ENCODE measurements around the gene DNER.

The DNER gene

DNA sequence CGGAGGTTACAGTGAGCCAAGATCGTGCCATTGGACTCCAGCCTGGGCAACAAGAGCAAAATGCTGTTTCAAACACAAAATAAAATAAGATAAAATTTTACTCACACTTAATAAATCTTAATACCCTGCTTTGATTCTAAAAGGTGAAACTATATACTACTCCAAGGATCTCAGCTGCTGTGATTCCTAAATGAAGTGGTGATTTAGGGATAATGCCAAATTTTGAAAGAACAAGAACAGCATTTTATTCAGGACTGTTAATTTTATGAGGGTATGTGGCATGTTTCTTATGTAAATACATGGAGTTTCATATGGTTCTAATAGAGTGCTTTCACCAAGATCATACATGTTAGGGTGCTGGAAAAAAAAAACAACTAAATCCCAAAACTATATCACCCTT, 243.6 kb downstream of the DNER start:
- no CpG with 5 or more reads among the region's 2 CpGs for WGBS (ENCODE audit: insufficient coverage, insufficient read length)
- Histone ChIP-seq H3K27ac (ENCODE audit: low read length) (no peak overlapping the region), H3K4me3 (ENCODE audit: low read length) (no peak overlapping the region), H3K9me3 (ENCODE audit: control insufficient read depth, insufficient read depth, low read length) (no peaks in the 10 kb centered on the region), H3K27me3 (ENCODE audit: control insufficient read depth, insufficient read depth, low read length) (no peaks in the 10 kb centered on the region), H3K36me3 (ENCODE audit: control insufficient read depth, insufficient read depth, low read length) (no peaks in the 10 kb centered on the region), H3K4me1 (ENCODE audit: control insufficient read depth, insufficient read depth, low read length) (no peaks in the 10 kb centered on the region)
- no peak for DNase-seq (ENCODE audit: low read depth, low spot score)

DNA sequence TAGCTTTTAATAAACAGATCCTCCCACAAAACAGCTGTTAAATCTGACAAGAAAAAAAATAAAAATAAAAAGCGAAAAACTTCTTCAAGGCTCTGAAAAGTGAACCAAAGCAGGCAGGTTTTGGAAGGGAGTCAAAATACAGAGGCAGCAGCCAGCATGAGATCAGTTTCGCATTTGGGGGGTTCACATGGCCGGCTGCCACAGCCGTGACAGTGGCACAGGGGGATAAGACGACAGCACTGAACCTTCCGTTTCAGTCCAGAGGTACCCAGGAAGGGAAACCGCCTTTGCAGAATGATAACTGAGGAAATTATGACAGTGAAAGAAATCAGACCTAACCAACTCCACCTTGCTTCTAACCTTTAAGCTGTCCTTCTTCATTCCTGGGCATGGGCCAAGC, 246.6 kb downstream of the DNER start:
- WGBS (ENCODE audit: insufficient coverage, insufficient read length) = no CpG with 5 or more reads among the region's 7 CpGs
- no peaks in the 10 kb centered on the region for H3K9me3 ChIP-seq (ENCODE audit: control insufficient read depth, insufficient read depth, low read length)
- DNase-seq (ENCODE audit: low read depth, low spot score) = no peak
- H3K27me3 ChIP-seq (ENCODE audit: control insufficient read depth, insufficient read depth, low read length) = no peaks in the 10 kb centered on the region
- H3K27ac ChIP-seq (ENCODE audit: low read length) = no peak overlapping the region
- H3K36me3 ChIP-seq (ENCODE audit: control insufficient read depth, insufficient read depth, low read length) = no peaks in the 10 kb centered on the region
- no peaks in the 10 kb centered on the region for H3K4me1 ChIP-seq (ENCODE audit: control insufficient read depth, insufficient read depth, low read length)
- no peak overlapping the region for H3K4me3 ChIP-seq (ENCODE audit: low read length)

DNA sequence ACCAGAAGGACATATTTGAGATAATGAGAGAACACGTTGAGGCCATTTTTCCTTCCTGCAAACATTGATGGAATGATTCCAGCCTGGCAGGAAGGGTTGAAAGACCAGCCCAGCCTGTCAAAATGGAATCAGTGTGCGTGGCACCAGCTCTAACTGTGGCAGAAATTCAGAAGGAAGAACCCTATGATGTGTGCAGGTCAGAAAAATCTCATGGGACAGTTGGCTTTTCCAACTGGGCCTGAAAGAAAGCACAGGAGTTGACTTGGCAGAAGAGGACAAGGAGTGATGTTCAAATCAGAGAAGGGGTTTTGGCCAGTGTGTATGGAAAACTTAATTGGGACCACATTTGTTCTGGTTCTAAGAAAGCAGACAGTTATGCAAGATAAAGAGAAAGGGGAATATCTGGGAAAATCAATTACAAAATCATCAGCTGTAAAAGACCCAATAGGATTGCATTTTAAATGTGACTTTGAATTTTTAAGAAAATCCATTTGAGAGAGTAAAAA, 250.5 kb downstream of the DNER start:
- Histone ChIP-seq H3K4me1 (ENCODE audit: control insufficient read depth, insufficient read depth, low read length) (no peaks in the 10 kb centered on the region), H3K4me3 (ENCODE audit: low read length) (no peak overlapping the region), H3K9me3 (ENCODE audit: control insufficient read depth, insufficient read depth, low read length) (no peaks in the 10 kb centered on the region), H3K27ac (ENCODE audit: low read length) (no peak overlapping the region), H3K27me3 (ENCODE audit: control insufficient read depth, insufficient read depth, low read length) (no peaks in the 10 kb centered on the region), H3K36me3 (ENCODE audit: control insufficient read depth, insufficient read depth, low read length) (no peaks in the 10 kb centered on the region)
- no CpG with 5 or more reads among the region's 2 CpGs for whole genome bisulfite sequencing (ENCODE audit: insufficient coverage, insufficient read length)
- DNase-seq (ENCODE audit: low read depth, low spot score) = no peak

DNA sequence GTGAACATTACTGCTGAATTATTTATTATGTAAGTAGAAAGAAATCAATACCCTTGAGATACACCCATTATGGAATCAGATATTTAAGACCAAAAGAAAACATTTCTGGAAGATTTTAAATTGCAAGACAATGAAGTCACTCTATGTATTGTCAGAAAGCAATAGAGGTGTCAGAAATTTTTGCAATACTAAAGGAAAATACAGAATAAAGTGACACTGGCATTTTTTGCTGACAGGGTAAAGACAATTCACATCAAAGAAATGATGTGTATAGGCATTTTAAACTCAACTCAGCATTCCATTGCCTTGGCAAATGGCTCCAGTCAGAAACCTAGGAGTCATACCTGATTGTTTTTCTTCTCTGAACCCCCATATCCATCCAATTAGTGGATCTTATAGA, 252.2 kb downstream of the DNER start:
- Histone ChIP-seq H3K36me3 (ENCODE audit: control insufficient read depth, insufficient read depth, low read length) (no peaks in the 10 kb centered on the region), H3K9me3 (ENCODE audit: control insufficient read depth, insufficient read depth, low read length) (no peaks in the 10 kb centered on the region), H3K27me3 (ENCODE audit: control insufficient read depth, insufficient read depth, low read length) (no peaks in the 10 kb centered on the region), H3K4me3 (ENCODE audit: low read length) (no peak overlapping the region), H3K4me1 (ENCODE audit: control insufficient read depth, insufficient read depth, low read length) (no peaks in the 10 kb centered on the region), H3K27ac (ENCODE audit: low read length) (no peak overlapping the region)
- no peak for DNase-seq (ENCODE audit: low read depth, low spot score)

DNA sequence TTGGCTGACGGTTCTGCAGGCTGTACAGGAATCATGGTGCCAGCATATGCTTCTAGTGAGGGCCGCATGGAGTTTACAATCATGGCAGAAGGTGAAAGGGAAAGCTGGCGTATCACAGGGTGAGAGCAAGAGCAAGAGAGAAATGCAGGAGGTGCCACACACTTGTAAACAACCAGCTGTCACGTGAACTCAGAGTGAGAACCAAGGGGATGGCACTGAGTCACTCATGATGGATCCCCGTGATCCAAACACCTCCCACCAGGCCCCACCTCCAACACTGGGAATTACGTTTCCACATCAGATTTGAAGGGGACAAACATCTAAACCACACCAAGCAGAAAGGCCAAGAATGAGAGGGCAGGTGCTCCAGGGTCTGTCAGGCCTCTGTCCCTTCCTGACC, 258.3 kb downstream of the DNER start:
- WGBS (ENCODE audit: insufficient coverage, insufficient read length) = no CpG with 5 or more reads among the region's 6 CpGs
- no peak for DNase-seq (ENCODE audit: low read depth, low spot score)
- H3K27ac ChIP-seq (ENCODE audit: low read length) = no peak overlapping the region
- no peaks in the 10 kb centered on the region for H3K36me3 ChIP-seq (ENCODE audit: control insufficient read depth, insufficient read depth, low read length)
- no peak overlapping the region for H3K4me3 ChIP-seq (ENCODE audit: low read length)
- H3K27me3 ChIP-seq (ENCODE audit: control insufficient read depth, insufficient read depth, low read length) = no peaks in the 10 kb centered on the region
- no peaks in the 10 kb centered on the region for H3K4me1 ChIP-seq (ENCODE audit: control insufficient read depth, insufficient read depth, low read length)
- no peaks in the 10 kb centered on the region for H3K9me3 ChIP-seq (ENCODE audit: control insufficient read depth, insufficient read depth, low read length)

DNA sequence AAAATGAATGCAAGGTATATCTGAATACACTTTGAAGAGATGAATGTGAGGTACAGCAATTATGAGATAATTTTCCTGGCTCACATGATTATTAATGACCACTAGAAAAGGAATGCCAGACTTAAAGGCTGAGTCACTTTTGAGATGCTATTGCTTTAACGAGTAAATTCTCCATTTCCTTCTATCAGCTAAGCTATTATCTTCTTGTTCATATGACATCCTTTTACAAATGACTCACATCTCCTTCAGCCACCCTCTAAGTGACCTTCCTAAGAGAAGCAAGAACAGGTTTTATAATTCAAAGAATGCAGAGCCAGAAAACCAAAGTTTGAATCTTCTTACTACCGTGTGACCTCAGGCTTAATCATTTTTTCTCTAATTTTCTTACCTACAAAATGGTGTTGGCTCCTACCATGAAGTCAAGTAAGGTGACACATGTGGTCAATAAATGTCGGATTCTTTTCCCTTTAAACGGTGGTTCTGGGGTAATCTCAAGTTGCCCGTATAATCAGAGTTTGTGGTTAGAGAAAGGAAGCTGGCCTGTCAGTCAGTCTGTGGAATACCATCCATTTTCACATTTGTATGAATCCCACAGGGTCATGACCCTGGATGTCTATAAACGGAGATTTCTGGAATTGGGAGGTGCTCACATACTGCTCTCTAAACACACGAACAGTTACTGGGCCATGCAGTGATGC, 259.3 kb downstream of the DNER start:
- Histone ChIP-seq H3K27ac (ENCODE audit: low read length) (no peak overlapping the region), H3K27me3 (ENCODE audit: control insufficient read depth, insufficient read depth, low read length) (no peaks in the 10 kb centered on the region), H3K9me3 (ENCODE audit: control insufficient read depth, insufficient read depth, low read length) (no peaks in the 10 kb centered on the region), H3K4me3 (ENCODE audit: low read length) (no peak overlapping the region), H3K36me3 (ENCODE audit: control insufficient read depth, insufficient read depth, low read length) (no peaks in the 10 kb centered on the region), H3K4me1 (ENCODE audit: control insufficient read depth, insufficient read depth, low read length) (no peaks in the 10 kb centered on the region)
- whole genome bisulfite sequencing (ENCODE audit: insufficient coverage, insufficient read length) = no CpG with 5 or more reads among the region's 7 CpGs
- no peak for DNase-seq (ENCODE audit: low read depth, low spot score)

DNA sequence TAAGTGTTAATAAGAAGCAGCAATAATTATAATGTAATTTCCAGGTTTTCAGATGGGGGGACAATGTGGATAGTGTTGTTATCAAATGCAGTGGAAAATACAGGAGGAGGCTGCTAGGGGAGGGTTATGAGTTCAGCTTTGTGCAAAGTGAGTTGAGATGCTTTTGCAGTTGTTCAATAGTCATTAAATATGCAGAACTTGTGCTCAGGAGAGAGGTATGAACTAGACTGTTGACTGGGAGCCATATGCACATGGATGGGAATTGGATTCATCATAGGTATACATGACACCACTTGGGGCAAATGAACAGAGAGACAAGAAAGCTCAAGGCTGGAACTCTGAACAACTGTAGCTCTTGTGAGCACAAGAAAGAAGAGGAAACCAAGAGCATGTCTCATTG, 261.1 kb downstream of the DNER start:
- no peak for DNase-seq (ENCODE audit: low read depth, low spot score)

DNA sequence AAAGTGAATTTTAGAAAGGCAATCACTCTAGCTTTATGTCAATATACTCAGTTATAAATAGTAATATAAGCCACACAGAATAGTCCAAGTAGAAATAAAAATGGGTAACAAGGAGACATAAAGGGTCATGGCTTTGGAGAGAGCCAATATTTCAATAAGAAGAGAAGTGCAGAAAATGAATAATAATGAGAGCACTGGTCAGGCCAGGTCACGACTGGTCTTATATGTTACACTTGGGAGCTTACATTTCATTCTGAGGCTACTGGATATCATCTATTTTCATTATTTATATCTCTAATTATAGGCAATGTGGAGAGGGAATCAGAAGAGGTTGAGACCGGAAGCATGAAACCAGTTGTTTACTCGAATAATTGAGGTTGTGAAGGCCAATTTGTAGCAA, 262.5 kb downstream of the DNER start:
- no peak overlapping the region for H3K4me3 ChIP-seq (ENCODE audit: low read length)
- no peaks in the 10 kb centered on the region for H3K36me3 ChIP-seq (ENCODE audit: control insufficient read depth, insufficient read depth, low read length)
- no peak overlapping the region for H3K27ac ChIP-seq (ENCODE audit: low read length)
- WGBS (ENCODE audit: insufficient coverage, insufficient read length) = no CpG with 5 or more reads among the region's 3 CpGs
- no peak for DNase-seq (ENCODE audit: low read depth, low spot score)
- no peaks in the 10 kb centered on the region for H3K4me1 ChIP-seq (ENCODE audit: control insufficient read depth, insufficient read depth, low read length)
- peaks cover 2% of the 10 kb centered on the region; the same call in 1 of the 2 replicates for H3K9me3 ChIP-seq (ENCODE audit: control insufficient read depth, insufficient read depth, low read length)
- no peaks in the 10 kb centered on the region for H3K27me3 ChIP-seq (ENCODE audit: control insufficient read depth, insufficient read depth, low read length)

More for the DNA sequence above, 261.1 kb downstream of the DNER start:
- H3K4me3 ChIP-seq (ENCODE audit: low read length) = no peak overlapping the region
- H3K27me3 ChIP-seq (ENCODE audit: control insufficient read depth, insufficient read depth, low read length) = no peaks in the 10 kb centered on the region
- H3K4me1 ChIP-seq (ENCODE audit: control insufficient read depth, insufficient read depth, low read length) = no peaks in the 10 kb centered on the region
- no peaks in the 10 kb centered on the region for H3K36me3 ChIP-seq (ENCODE audit: control insufficient read depth, insufficient read depth, low read length)
- H3K27ac ChIP-seq (ENCODE audit: low read length) = no peak overlapping the region
- H3K9me3 ChIP-seq (ENCODE audit: control insufficient read depth, insufficient read depth, low read length) = no peaks in the 10 kb centered on the region

DNA sequence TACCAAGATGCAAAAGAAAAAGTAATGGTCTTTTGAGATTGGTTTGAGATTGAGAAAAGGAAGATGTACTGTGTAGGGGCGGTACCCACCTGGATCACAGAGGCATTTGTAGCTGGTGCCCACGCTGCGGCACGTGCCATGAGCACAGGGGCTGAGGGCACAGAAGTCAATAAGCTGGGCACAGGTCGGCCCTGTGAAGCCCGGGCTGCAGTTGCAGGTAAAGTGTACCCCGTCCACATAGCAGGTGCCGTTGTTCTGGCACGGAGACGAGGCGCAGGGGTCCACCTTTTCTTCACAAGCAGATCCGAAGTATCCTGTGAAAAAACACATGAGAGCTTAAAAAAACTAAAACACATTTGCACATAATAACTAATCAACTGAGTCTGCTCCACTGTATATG, 267.1 kb downstream of the DNER start:
- H3K36me3 ChIP-seq (ENCODE audit: control insufficient read depth, insufficient read depth, low read length) = no peaks in the 10 kb centered on the region
- H3K4me3 ChIP-seq (ENCODE audit: low read length) = no peak overlapping the region
- H3K9me3 ChIP-seq (ENCODE audit: control insufficient read depth, insufficient read depth, low read length) = peaks cover 2% of the 10 kb centered on the region; the same call in 1 of the 2 replicates
- H3K4me1 ChIP-seq (ENCODE audit: control insufficient read depth, insufficient read depth, low read length) = peaks cover 2% of the 10 kb centered on the region; the same call in 1 of the 2 replicates
- WGBS (ENCODE audit: insufficient coverage, insufficient read length) = no CpG with 5 or more reads among the region's 12 CpGs
- no peak overlapping the region for H3K27ac ChIP-seq (ENCODE audit: low read length)
- DNase-seq (ENCODE audit: low read depth, low spot score) = no peak
- H3K27me3 ChIP-seq (ENCODE audit: control insufficient read depth, insufficient read depth, low read length) = no peaks in the 10 kb centered on the region

DNA sequence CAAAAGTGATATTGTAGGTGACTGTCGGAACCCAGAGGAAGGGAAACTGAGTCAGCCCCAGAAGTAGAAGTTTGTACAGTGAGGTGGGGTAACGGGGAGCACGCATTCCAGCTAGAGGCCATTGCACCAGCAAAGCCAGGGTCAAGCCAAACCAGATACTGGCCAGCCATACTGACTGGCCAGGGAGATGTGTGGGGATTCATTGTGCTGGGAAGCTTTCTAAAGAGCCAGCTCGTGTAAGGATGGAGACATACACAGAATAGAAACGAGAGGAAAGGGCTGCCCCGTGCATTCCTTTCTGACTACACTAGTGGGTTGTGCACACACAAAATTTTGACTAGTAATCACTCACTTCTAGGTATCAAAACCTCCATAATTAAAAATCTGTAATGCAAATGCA, 268.0 kb downstream of the DNER start:
- Histone ChIP-seq H3K27me3 (ENCODE audit: control insufficient read depth, insufficient read depth, low read length) (no peaks in the 10 kb centered on the region), H3K9me3 (ENCODE audit: control insufficient read depth, insufficient read depth, low read length) (peaks cover 2% of the 10 kb centered on the region; the same call in 1 of the 2 replicates), H3K4me1 (ENCODE audit: control insufficient read depth, insufficient read depth, low read length) (peaks cover 2% of the 10 kb centered on the region; the same call in 1 of the 2 replicates), H3K36me3 (ENCODE audit: control insufficient read depth, insufficient read depth, low read length) (no peaks in the 10 kb centered on the region), H3K4me3 (ENCODE audit: low read length) (no peak overlapping the region), H3K27ac (ENCODE audit: low read length) (no peak overlapping the region)
- DNase-seq (ENCODE audit: low read depth, low spot score) = no peak
- WGBS (ENCODE audit: insufficient coverage, insufficient read length) = no CpG with 5 or more reads among the region's 6 CpGs
